ENCODE results near the gene TNP2. TPM values are rescaled to one million over a fixed set of nuclear protein-coding genes. Genes with fewer than 3 reads are reported as not detected.
"Not testable (repeated sequence)": the region's sequence is repeated elsewhere in the genome, so short reads cannot be mapped to it uniquely, and the experiment has no call there.

The TNP2 gene
- total RNA-seq, 2 donors from 2014 or later: not detected

DNA sequence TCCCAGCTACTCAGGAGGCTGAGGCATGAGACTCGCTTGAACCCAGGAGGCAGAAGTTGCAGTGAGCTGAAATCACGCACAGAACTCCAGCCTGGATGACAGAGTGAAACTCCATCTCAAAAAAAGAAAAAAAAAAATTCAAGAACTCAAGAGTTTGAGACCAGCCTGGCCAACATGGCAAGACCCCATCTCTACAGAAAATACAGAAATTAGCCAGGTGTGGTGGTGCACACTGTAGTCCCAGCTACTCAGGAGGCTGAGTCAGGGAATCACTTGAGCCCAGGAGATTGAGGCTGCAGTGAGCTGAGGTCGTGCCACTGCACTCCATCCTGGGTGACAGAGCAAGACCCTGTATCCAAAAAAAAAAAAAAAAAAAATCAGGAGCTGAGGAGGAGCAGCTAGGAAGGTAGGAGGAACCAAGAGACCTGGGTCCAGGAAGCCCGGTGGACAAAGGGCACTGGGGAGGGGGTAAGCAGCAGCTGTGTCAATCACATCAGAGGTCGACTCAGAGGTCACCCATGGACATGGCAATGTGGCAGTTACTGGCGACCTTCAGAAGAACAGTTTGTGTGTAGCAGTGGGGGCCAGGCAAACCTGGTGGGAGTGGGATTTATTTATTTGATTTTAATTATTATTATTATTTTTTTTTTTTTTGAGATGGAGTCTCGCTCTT lies 23.1 kb upstream of the TNP2 start:
- no peaks in the 10 kb centered on the region for H3K9me3 ChIP-seq
- no peak for DNase-seq (ENCODE audit: low spot score)
- no peaks in the 10 kb centered on the region for H3K27me3 ChIP-seq
- no peak overlapping the region for H3K4me3 ChIP-seq
- peaks cover 0 to 8% of the 10 kb centered on the region in 2 donors for H3K4me1 ChIP-seq
- no peaks in the 10 kb centered on the region for H3K36me3 ChIP-seq
- H3K27ac ChIP-seq: no peak overlapping the region
- TF ChIP-seq, protein P1, sequence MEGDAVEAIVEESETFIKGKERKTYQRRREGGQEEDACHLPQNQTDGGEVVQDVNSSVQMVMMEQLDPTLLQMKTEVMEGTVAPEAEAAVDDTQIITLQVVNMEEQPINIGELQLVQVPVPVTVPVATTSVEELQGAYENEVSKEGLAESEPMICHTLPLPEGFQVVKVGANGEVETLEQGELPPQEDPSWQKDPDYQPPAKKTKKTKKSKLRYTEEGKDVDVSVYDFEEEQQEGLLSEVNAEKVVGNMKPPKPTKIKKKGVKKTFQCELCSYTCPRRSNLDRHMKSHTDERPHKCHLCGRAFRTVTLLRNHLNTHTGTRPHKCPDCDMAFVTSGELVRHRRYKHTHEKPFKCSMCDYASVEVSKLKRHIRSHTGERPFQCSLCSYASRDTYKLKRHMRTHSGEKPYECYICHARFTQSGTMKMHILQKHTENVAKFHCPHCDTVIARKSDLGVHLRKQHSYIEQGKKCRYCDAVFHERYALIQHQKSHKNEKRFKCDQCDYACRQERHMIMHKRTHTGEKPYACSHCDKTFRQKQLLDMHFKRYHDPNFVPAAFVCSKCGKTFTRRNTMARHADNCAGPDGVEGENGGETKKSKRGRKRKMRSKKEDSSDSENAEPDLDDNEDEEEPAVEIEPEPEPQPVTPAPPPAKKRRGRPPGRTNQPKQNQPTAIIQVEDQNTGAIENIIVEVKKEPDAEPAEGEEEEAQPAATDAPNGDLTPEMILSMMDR (IDR thresholded peaks at IDR 0.05): no peak

DNA sequence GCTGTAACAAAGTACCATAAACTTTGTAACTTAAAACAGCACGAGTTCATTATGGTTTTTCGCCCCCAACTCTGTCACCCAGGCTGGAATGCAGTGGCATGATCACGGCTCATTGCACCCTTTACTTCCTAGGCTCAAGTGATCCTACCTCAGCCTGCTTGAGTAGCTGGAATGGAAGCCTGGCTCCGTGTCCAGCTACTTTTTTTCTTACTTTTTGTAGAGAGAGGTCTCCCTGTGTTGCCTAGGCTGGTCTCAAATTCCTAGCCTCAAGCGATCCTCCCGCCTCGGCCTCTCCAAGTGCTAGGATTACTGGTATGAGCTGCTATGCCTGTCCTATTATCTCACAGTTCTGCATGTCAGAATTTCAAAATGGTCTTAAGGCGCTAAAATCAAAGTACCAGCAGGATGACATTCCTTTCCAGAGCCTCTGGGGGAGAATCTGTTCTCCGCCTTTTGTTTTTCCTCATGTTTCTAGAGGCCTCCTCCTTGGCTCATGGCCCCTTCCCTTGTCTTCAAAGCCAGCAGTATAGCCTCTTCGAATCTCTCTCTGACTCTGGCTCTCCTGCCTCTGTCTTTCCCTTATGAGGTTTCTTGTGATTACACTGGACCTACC lies 22.1 kb upstream of the TNP2 start:
- no peak for DNase-seq (ENCODE audit: low spot score)

DNA sequence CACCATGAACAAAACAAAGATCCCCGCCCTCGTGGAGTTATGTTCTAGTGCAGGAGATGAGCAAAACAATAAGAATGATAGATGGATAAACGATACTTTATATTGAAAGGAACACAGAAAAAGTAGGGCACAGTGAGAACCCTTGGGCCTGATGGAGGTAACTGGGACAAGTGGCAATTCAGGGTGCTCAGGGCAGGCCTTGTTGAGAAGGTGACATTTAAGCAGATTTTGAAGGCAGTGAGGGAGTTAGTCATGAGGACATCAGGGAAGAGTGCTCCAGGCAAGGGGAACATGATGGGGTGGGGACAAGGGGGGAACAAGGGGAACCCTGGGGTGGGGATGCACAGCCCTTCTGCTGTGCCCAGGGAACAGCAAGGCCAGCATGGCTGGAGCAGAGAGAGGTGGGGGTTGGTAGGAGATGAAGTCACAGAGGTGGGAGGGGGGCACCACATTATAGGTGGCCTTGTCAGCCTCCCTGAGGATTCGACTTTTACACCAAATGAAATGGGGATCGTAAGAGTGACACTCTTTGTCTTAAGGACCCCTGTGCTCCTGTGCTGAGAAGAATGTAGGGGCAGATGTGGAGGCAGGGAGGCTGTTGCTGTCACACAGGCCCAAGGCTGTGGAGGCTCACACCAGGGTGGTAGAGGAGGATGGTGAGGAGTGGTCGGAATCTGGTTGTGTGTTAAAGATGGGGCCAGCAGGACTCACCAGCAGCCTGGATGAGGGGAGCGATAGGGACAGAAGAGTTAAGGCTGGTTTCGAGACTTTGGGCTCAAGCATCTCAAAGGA lies 21.2 kb upstream of the TNP2 start:
- Histone ChIP-seq H3K27me3 (no peaks in the 10 kb centered on the region), H3K4me1 (no peaks in the 10 kb centered on the region), H3K36me3 (no peaks in the 10 kb centered on the region), H3K27ac (no peak overlapping the region), H3K4me3 (no peak overlapping the region), H3K9me3 (no peaks in the 10 kb centered on the region)
- DNase-seq (ENCODE audit: low spot score): no peak
- TF ChIP-seq, protein P1 (IDR thresholded peaks at IDR 0.05): no peak

More for the DNA sequence above, 22.1 kb upstream of the TNP2 start:
- H3K4me1 ChIP-seq: no peaks in the 10 kb centered on the region
- no peaks in the 10 kb centered on the region for H3K9me3 ChIP-seq
- H3K4me3 ChIP-seq: no peak overlapping the region
- H3K27me3 ChIP-seq: no peaks in the 10 kb centered on the region
- no peaks in the 10 kb centered on the region for H3K36me3 ChIP-seq
- TF ChIP-seq, protein P1 (IDR thresholded peaks at IDR 0.05): no peak
- no peak overlapping the region for H3K27ac ChIP-seq

DNA sequence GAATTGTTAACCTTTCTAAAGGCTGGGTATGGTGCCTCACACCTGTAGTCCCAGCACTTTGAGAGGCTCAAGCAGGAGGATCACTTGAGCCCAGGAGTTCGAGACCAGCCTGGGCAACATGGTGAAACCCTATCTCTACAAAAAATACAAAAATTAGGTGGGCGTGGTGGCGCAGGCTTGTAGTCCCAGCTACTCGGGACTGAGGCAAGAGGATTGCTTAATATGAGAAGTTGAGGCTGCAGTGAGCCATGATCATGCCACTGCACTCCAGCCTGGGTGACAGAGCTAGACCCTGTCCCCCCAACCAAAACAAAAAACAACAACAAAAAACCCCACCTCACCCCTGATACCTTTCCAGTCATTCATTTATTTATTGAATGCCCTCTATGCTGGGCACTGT lies 20.6 kb upstream of the TNP2 start:
- not testable (repeated sequence) for DNase-seq (ENCODE audit: low spot score); H3K4me1 ChIP-seq; H3K27ac ChIP-seq

DNA sequence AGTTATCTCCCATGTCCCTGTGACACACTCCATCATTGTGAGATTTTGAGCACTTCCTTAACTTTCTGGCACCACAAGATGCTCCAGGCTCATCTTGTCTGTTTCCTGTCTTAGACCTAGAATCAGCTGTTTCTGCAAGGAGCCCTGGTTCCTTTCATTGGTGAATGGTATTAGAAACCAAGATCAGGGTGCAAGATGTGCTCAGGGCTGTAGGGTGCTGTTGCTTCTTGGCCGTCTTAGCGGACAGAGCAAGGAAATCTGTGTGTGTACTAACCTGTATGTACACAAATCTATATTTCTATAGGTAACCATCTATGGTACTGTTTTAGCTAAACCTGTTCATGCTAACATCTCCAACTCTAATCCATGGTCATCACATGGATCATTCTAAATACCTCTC lies 20.1 kb upstream of the TNP2 start:
- TF ChIP-seq, protein P1 (IDR thresholded peaks at IDR 0.05): no peak
- Histone ChIP-seq H3K9me3 (no peaks in the 10 kb centered on the region), H3K27ac (no peak overlapping the region), H3K4me3 (no peak overlapping the region), H3K36me3 (no peaks in the 10 kb centered on the region), H3K27me3 (no peaks in the 10 kb centered on the region), H3K4me1 (no peaks in the 10 kb centered on the region)
- DNase-seq (ENCODE audit: low spot score): no peak

More for the DNA sequence above, 20.6 kb upstream of the TNP2 start:
- not testable (repeated sequence) for H3K36me3 ChIP-seq, H3K4me3 ChIP-seq, H3K27me3 ChIP-seq, H3K9me3 ChIP-seq

DNA sequence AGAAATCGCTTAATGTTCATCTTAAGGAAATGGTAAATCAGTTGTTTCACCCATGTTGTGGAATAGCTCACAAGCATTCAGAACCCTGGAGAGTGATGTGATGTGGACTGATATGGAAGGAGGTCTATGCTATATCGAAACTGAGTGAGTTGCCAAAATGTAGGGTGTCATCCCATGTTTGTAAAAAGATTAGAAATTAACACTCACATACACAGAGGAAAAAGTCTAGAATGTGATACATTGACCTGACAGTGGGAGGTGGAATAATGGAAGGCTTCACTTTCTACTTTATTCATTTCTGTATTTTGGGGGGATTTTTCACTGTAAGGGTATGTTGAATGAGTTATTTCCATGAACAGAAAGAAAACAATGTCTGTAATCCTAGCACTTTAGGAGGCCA lies 16.7 kb upstream of the TNP2 start:
- Histone ChIP-seq H3K4me3 (no peak overlapping the region), H3K9me3 (no peaks in the 10 kb centered on the region), H3K27ac (no peak overlapping the region), H3K4me1 (no peaks in the 10 kb centered on the region), H3K27me3 (no peaks in the 10 kb centered on the region), H3K36me3 (no peaks in the 10 kb centered on the region)
- TF ChIP-seq, protein P1 (IDR thresholded peaks at IDR 0.05): no peak
- no peak for DNase-seq (ENCODE audit: low spot score)

Data from right atrium auricular region (tissue), 2 donors.